OCI-LY7 (cell line): ENCODE data around the gene RPL37. TPM values are rescaled to one million over a fixed set of nuclear protein-coding genes. Genes with fewer than 3 reads are reported as not detected.

Experiments used
- BruUV-seq: library from RNA; stranded (reverse); fragments of 400-500 nt; replicated peaks from 2 replicates; lab custom pipeline; 2021; lab: Mats Ljungman, UMichigan
- CTCF ChIA-PET: fragments of 300-600 bp; sonication (Branson Sonifier 250); formaldehyde crosslinking; loops from one replicate; lab custom pipeline; 2022; ENCODE audit warnings: antibody characterized with exemption; ENCODE audit not compliant: unreplicated experiment; lab: Charles Lee
- POLR2A ChIA-PET: fragments of 300-600 bp; sonication (Branson Sonifier 250); formaldehyde crosslinking; loops from one replicate; lab custom pipeline; 2022; ENCODE audit warnings: antibody characterized with exemption; lab: Charles Lee
- DNase-seq: peaks from one replicate; pipeline ENCODE4 v3.0.0-alpha.2; 2015; ENCODE audit warnings: low spot score
- H2AFZ ChIP-seq: fragments of 200-600 bp; sonication (generic), shearing (Covaris generic); 2 replicates; pipeline ENCODE4 v1.6.1; 2014; ENCODE audit warnings: mild to moderate bottlenecking, antibody characterized with exemption, low read length, moderate library complexity
- H3K27ac ChIP-seq: fragments of 200-600 bp; sonication (generic); 2 replicates; pipeline ENCODE4 v1.5.1; 2014; ENCODE audit warnings: mixed run types, low read depth, mild to moderate bottlenecking, moderate library complexity, low read length, inconsistent platforms; ENCODE audit not compliant: poor library complexity, severe bottlenecking
- H3K36me3 ChIP-seq: fragments of 200-600 bp; sonication (generic); 2 replicates; pipeline ENCODE4 v1.6.1; 2014; ENCODE audit warnings: mild to moderate bottlenecking, antibody characterized with exemption, low read length, moderate library complexity, mixed read lengths; ENCODE audit not compliant: insufficient read depth
- H3K4me1 ChIP-seq: fragments of 200-600 bp; sonication (generic); 2 replicates; pipeline ENCODE4 v1.5.1; 2014; ENCODE audit warnings: mild to moderate bottlenecking, low read length; ENCODE audit not compliant: insufficient read depth, poor library complexity, severe bottlenecking
- H3K4me2 ChIP-seq: fragments of 200-600 bp; sonication (generic); 2 replicates; pipeline ENCODE4 v1.6.1; 2014; ENCODE audit warnings: mild to moderate bottlenecking, low read length
- H3K4me3 ChIP-seq: fragments of 200-600 bp; sonication (generic); 2 replicates; pipeline ENCODE4 v1.5.1; 2014; ENCODE audit warnings: mild to moderate bottlenecking, low read depth, low read length; ENCODE audit not compliant: poor library complexity, severe bottlenecking
- H3K79me2 ChIP-seq: fragments of 200-600 bp; sonication (generic); 2 replicates; pipeline ENCODE4 v1.6.1; 2016; ENCODE audit warnings: low read depth, mild to moderate bottlenecking, low read length, moderate library complexity, mixed read lengths; ENCODE audit not compliant: insufficient read depth
- H3K9me2 ChIP-seq: fragments of 200-600 bp; sonication (generic); 2 replicates; pipeline ENCODE4 v1.6.1; 2016; ENCODE audit warnings: mild to moderate bottlenecking, low read length, mixed read lengths; ENCODE audit not compliant: insufficient read depth
- H3K9me3 ChIP-seq: fragments of 200-600 bp; sonication (generic); 2 replicates; pipeline ENCODE4 v1.6.1; 2014; ENCODE audit warnings: mild to moderate bottlenecking, mixed run types, low read length, mixed read lengths
- H4K20me1 ChIP-seq: fragments of 200-600 bp; sonication (generic); 2 replicates; pipeline ENCODE4 v1.6.1; 2014; ENCODE audit warnings: mild to moderate bottlenecking, antibody characterized with exemption, low read length, moderate library complexity, mixed read lengths; ENCODE audit not compliant: insufficient read depth
- EZH2phosphoT487 ChIP-seq: fragments of 200-600 bp; sonication (generic); IDR thresholded peaks from 2 replicates; pipeline ENCODE4 v1.6.1; 2018; ENCODE audit warnings: low read depth, borderline replicate concordance, mild to moderate bottlenecking, mixed run types, antibody characterized with exemption, low read length, moderate library complexity, mixed read lengths
- intact Hi-C: fragments of 100-400 bp; cut with micrococcal nuclease; formaldehyde crosslinking; loops from one replicate; pipeline ENCODE4 v1.10.0; 2022; ENCODE audit not compliant: unreplicated experiment
- total RNA-seq, 2 experiments: library from RNA; depleted of rRNA in 1 of 2; stranded (reverse); fragments of >200 nt in 1 of 2; shearing (Covaris generic) in 1 of 2; gene quantifications; 2 replicates each; pipeline ENCODE4 v1.2.3, GENCODE V29; 2014 to 2022
- TF ChIP-seq, protein P1 (sequence below): fragments of 200-600 bp; sonication (generic); conservative IDR thresholded peaks from 2 replicates; pipeline ENCODE4 v1.5.1; 2014; ENCODE audit warnings: mild to moderate bottlenecking, antibody characterized with exemption, low read length, moderate library complexity, mixed read lengths

The RPL37 gene
- total RNA-seq, 2 experiments from 2014 or later = 1,905 to 2,779 TPM

DNA sequence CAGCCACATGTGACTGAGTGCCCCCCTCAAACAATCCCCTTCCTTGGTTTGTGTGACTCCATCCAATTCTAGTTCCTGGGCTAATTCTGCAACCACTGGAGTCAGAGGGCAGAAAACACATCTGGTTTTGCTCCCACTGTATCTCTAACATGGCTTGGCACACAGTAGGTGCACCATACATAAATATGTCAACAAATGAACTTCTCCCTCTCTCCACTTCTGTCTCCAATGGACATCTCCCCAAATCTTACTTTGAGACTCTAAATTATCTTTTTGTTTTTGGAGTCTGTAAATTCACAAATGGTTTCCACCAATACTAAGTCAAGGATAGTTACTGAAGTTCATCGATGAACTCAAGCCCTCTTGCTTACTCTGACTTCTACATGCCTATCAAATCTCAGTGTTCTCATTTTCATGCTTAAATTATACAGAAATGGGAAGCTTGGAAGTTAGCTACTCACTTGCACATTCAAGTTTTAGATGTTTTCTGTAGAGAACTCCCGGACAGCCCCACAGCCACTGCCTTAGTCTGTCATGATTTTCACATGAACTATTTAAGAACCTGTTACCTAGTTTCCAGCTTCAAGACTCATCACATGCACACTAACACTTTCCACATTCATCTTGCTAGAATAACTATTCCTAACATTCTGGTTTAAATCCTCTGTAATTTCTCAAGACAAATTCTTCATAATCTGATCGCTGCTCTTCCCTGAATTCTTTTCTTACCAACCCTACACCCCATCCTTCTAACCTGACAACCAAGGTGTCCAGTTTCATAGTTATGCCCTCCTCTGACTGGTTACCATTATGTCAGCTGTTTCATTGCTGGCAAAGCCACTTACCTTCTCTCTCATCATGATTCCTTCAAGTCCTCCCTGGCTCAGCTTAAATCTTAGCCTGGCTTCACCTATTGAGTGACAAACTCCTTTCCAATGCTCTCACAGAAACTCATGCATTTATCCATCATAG, 6.0 kb downstream of the RPL37 start:
- Histone ChIP-seq H4K20me1 (peaks cover 63% of the 10 kb centered on the region), H3K9me3 (no peaks in the 10 kb centered on the region), H3K9me2 (no peaks in the 10 kb centered on the region), H3K79me2 (peaks cover 44% of the 10 kb centered on the region), H3K4me1 (peaks cover 23% of the 10 kb centered on the region), H3K36me3 (peaks cover 99% of the 10 kb centered on the region), H3K4me3 (no peak overlapping the region), H3K4me2 (no peak overlapping the region), H2AFZ (no peak overlapping the region), H3K27ac (no peak overlapping the region)
- no peak for DNase-seq
- no TSS peak for BruUV-seq
- ChIA-PET POLR2A (interaction anchor here (1.2 to 1.4 kb wide), 2 partner anchors 12 to 17 kb away, joined by 3 to 4 read pairs; partner anchors contain the start of gene CARD6), CTCF (no interaction called here)
- TF ChIP-seq, protein P1, sequence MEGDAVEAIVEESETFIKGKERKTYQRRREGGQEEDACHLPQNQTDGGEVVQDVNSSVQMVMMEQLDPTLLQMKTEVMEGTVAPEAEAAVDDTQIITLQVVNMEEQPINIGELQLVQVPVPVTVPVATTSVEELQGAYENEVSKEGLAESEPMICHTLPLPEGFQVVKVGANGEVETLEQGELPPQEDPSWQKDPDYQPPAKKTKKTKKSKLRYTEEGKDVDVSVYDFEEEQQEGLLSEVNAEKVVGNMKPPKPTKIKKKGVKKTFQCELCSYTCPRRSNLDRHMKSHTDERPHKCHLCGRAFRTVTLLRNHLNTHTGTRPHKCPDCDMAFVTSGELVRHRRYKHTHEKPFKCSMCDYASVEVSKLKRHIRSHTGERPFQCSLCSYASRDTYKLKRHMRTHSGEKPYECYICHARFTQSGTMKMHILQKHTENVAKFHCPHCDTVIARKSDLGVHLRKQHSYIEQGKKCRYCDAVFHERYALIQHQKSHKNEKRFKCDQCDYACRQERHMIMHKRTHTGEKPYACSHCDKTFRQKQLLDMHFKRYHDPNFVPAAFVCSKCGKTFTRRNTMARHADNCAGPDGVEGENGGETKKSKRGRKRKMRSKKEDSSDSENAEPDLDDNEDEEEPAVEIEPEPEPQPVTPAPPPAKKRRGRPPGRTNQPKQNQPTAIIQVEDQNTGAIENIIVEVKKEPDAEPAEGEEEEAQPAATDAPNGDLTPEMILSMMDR = no peak
- TF ChIP-seq EZH2phosphoT487 = no peak
- intact Hi-C loops = no loop called here

DNA sequence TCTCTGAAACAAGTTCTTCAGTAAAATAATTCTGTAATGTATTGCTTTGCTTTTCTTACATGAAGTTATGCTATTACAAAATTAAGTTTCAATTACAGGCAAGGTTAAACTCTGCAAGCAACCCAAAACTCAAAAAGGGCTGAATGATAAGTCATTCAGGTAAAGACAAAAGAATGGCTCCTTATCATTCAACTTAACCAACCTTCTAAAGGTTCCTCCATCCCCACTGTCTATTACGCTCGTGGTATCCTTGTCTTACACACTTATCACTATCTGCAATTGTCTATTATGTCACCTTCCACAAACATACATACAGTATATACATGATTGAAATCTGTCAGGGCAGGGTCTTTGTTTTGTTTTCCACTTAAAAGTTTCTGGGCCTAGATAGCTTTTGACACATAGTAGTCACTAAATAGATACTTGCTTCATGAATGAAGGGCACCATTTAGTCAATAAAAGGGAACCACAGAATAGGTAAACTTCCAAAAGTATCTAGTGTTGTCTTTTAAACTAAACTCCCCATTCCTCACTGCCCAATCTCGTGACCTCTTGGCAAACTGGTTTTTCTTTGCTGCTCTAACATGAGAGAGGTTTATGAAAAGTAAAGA, 6.9 kb downstream of the RPL37 start:
- no peak overlapping the region for H3K4me3 ChIP-seq
- no peak for DNase-seq
- no peak overlapping the region for H3K27ac ChIP-seq
- no peaks in the 10 kb centered on the region for H3K9me3 ChIP-seq
- peaks cover 55% of the 10 kb centered on the region for H4K20me1 ChIP-seq
- TF ChIP-seq EZH2phosphoT487 = no peak
- TF ChIP-seq, protein P1 = no peak
- no peak overlapping the region for H3K4me2 ChIP-seq
- peaks cover 94% of the 10 kb centered on the region for H3K36me3 ChIP-seq
- H3K79me2 ChIP-seq = peaks cover 36% of the 10 kb centered on the region
- no peaks in the 10 kb centered on the region for H3K9me2 ChIP-seq
- peaks cover 16% of the 10 kb centered on the region for H3K4me1 ChIP-seq
- ChIA-PET CTCF (no interaction called here), POLR2A (interaction anchor here (1.4 kb wide), 1 partner anchor 13 kb away, joined by 4 read pairs; the partner anchor contains the start of gene CARD6)
- intact Hi-C loops = no loop called here
- no TSS peak for BruUV-seq
- H2AFZ ChIP-seq = no peak overlapping the region
